Measurements from ENCODE around the gene BMP2K. TPM values are rescaled to one million over a fixed set of nuclear protein-coding genes. Genes with fewer than 3 reads are reported as not detected.

The BMP2K gene
- total RNA-seq, 2 experiments from 2014 or later = 4.6 to 5.6 TPM

DNA sequence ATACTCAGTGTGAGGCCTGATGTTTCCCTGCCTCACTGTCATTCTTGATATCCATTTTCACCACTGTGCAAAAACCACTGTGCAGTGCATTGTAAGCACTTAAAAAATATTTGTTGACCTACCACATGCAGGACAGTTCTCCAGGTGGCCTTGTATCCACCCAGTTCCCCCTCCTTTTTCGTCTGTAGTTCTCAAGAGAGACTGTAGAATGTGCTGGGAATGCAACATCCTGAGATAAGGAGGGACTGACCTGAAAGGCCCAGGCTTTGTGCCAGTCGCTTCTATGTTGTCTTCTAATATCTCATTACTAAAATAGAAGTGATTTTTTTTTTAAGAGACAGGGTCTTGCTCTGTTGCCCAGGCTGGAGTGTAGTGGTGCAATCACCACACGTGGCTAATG is 184.8 kb downstream of the BMP2K start:
- no peak overlapping the region for H3K27ac ChIP-seq (ENCODE audit: low read depth in 1 of 2, low read length in 2 of 2)
- H3K4me3 Mint-ChIP-seq = no peak overlapping the region
- no peak overlapping the region for H3K27ac Mint-ChIP-seq
- peaks cover 0 to 3% of the 10 kb centered on the region in 2 experiments for H3K27me3 ChIP-seq (ENCODE audit: control insufficient read depth in 1 of 2, insufficient read depth in 2 of 2, low read length in 2 of 2)
- ChIA-PET POLR2A (no interaction called here), CTCF (interaction anchor here (0.8 kb wide), 1 partner anchor 9 kb away, joined by 3 read pairs; no protein-coding TSS in a partner anchor)
- no peaks in the 10 kb centered on the region for H3K4me1 ChIP-seq (ENCODE audit: insufficient read depth, low read length)
- no peaks in the 10 kb centered on the region for H3K27me3 Mint-ChIP-seq
- H3K4me1 Mint-ChIP-seq (ENCODE audit: low read depth) = no peaks in the 10 kb centered on the region
- no peaks in the 10 kb centered on the region for H3K36me3 ChIP-seq (ENCODE audit: insufficient read depth, low read length)
- ATAC-seq (ENCODE audit: poor library complexity) (no peak), DNase-seq (no peak)
- intact Hi-C loops (cut with DNase I, micrococcal nuclease) = no loop called here
- H3K4me3 ChIP-seq (ENCODE audit: low read length) = no peak overlapping the region
- TF ChIP-seq, protein P1, sequence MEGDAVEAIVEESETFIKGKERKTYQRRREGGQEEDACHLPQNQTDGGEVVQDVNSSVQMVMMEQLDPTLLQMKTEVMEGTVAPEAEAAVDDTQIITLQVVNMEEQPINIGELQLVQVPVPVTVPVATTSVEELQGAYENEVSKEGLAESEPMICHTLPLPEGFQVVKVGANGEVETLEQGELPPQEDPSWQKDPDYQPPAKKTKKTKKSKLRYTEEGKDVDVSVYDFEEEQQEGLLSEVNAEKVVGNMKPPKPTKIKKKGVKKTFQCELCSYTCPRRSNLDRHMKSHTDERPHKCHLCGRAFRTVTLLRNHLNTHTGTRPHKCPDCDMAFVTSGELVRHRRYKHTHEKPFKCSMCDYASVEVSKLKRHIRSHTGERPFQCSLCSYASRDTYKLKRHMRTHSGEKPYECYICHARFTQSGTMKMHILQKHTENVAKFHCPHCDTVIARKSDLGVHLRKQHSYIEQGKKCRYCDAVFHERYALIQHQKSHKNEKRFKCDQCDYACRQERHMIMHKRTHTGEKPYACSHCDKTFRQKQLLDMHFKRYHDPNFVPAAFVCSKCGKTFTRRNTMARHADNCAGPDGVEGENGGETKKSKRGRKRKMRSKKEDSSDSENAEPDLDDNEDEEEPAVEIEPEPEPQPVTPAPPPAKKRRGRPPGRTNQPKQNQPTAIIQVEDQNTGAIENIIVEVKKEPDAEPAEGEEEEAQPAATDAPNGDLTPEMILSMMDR (IDR thresholded peaks at IDR 0.05) = no peak
- H3K36me3 Mint-ChIP-seq (ENCODE audit: low read depth) = no peaks in the 10 kb centered on the region
- H3K9me3 Mint-ChIP-seq = no peaks in the 10 kb centered on the region
- H3K9me3 ChIP-seq (ENCODE audit: control insufficient read depth in 1 of 2, insufficient read depth in 1 of 2, low read length in 2 of 2) = no peaks in the 10 kb centered on the region

Small RNA genes within 50 kb of the gene (microRNA-seq; reads per million reads assigned to microRNA genes)
- not detected for gene MIR5096 (ENCODE audit: borderline microRNAs expressed, borderline replicate concordance)

Other genes starting within 250 kb of the BMP2K start
- gene ANXA3, start 224.6 kb upstream of the BMP2K start, total RNA-seq = not detected
- gene PAQR3, start 163.1 kb downstream of the BMP2K start, total RNA-seq = 10 to 100 TPM; 29.5 to 30.7 TPM